CD4-positive, alpha-beta T cell (primary cell): ENCODE measurements around the gene TSHZ2. TPM values are rescaled to one million over a fixed set of nuclear protein-coding genes. Genes with fewer than 3 reads are reported as not detected.
"Not testable (repeated sequence)": the region's sequence is repeated elsewhere in the genome, so short reads cannot be mapped to it uniquely, and the experiment has no call there.

Experiments
- ATAC-seq: fragments of 200-7000 bp; cut with Tn5 transposase; one replicate; pipeline ENCODE4 v1.10.0; 2022; ENCODE audit warnings: mild to moderate bottlenecking; ENCODE audit not compliant: poor library complexity
- CTCF ChIA-PET: fragments of 350-600 bp; sonication (Branson Sonifier 250); formaldehyde crosslinking; loops from one replicate; lab custom pipeline; 2021; ENCODE audit warnings: antibody characterized with exemption, inconsistent platforms; lab: Charles Lee
- POLR2A ChIA-PET: fragments of 350-600 bp; sonication (Branson Sonifier 250); formaldehyde crosslinking; loops from one replicate; lab custom pipeline; 2021; ENCODE audit warnings: antibody characterized with exemption, inconsistent platforms; lab: Charles Lee
- DNase-seq, 14 experiments: peaks; one replicate each; pipeline ENCODE4 v3.0.0-alpha.2; 2013 to 2020; ENCODE audit warnings: mixed read lengths in 2 of 14
- H3K27ac ChIP-seq, 2 donors: one replicate each; pipeline versions ENCODE4 v1.5.1 to v1.7.0; 2013; ENCODE audit warnings: low read length in 2 of 2, low read depth in 1 of 2, mild to moderate bottlenecking in 1 of 2
- H3K27me3 ChIP-seq, 2 experiments: 1 replicate in 1 of 2; 2 replicates in 1 of 2; pipeline versions ENCODE4 v1.6.1 to v1.7.0; 2013; ENCODE audit warnings: low read length in 2 of 2, control low read depth in 1 of 2, mild to moderate bottlenecking in 1 of 2, moderate library complexity in 1 of 2; ENCODE audit not compliant: insufficient read depth in 2 of 2, control insufficient read depth in 1 of 2
- H3K36me3 ChIP-seq: one replicate; pipeline ENCODE4 v1.6.1; 2013; ENCODE audit warnings: low read length, control low read depth; ENCODE audit not compliant: insufficient read depth
- H3K4me1 ChIP-seq: one replicate; pipeline ENCODE4 v1.6.1; 2013; ENCODE audit warnings: low read length, control low read depth; ENCODE audit not compliant: insufficient read depth
- H3K4me3 ChIP-seq: one replicate; pipeline ENCODE4 v1.5.1; 2013; ENCODE audit warnings: mild to moderate bottlenecking, low read length, moderate library complexity
- H3K9me3 ChIP-seq, 2 experiments: 1 replicate in 1 of 2; 2 replicates in 1 of 2; pipeline versions ENCODE4 v1.6.1 to v1.7.0; 2013; ENCODE audit warnings: low read length in 2 of 2, mild to moderate bottlenecking in 2 of 2, control low read depth in 1 of 2, moderate library complexity in 1 of 2; ENCODE audit not compliant: control insufficient read depth in 1 of 2, insufficient read depth in 1 of 2
- H3K27ac Mint-ChIP-seq: one replicate; pipeline ENCODE4 v1.8.0; 2020; ENCODE audit warnings: mixed read lengths
- H3K27me3 Mint-ChIP-seq: one replicate; pipeline ENCODE4 v1.8.0; 2021; ENCODE audit warnings: mixed read lengths
- H3K36me3 Mint-ChIP-seq: one replicate; pipeline ENCODE4 v1.8.0; 2021; ENCODE audit warnings: low read depth, mixed read lengths
- H3K4me1 Mint-ChIP-seq: one replicate; pipeline ENCODE4 v1.8.0; 2021; ENCODE audit warnings: low read depth, mixed read lengths
- H3K4me3 Mint-ChIP-seq: one replicate; pipeline ENCODE4 v1.8.0; 2020; ENCODE audit warnings: mild to moderate bottlenecking, mixed read lengths
- H3K9me3 Mint-ChIP-seq: one replicate; pipeline ENCODE4 v1.8.0; 2020; ENCODE audit warnings: mixed read lengths
- intact Hi-C, 2 experiments: fragments of 100-400 bp; cut with DNase I in 1 of 2; cut with micrococcal nuclease in 1 of 2; formaldehyde crosslinking; loops; one replicate each; pipeline versions ENCODE4 v1.15.1 to v1.9.0; 2023 to 2025; cut with DNase I, micrococcal nuclease
- total RNA-seq, 174 experiments: library from RNA in 2 of 174; stranded (reverse) in 2 of 174; gene quantifications; one replicate each; pipeline ENCODE4 v1.2.3 and lab custom pipeline; 2021 to 2026
- TF ChIP-seq, protein P1 (sequence below): fragments of 200-600 bp; IDR thresholded peaks from one replicate; pipeline ENCODE4 v1.8.0; 2022; ENCODE audit warnings: antibody characterized with exemption, mild to moderate bottlenecking

The TSHZ2 gene
- total RNA-seq, 2 experiments from 2014 or later: 26.1 to 27.4 TPM

DNA sequence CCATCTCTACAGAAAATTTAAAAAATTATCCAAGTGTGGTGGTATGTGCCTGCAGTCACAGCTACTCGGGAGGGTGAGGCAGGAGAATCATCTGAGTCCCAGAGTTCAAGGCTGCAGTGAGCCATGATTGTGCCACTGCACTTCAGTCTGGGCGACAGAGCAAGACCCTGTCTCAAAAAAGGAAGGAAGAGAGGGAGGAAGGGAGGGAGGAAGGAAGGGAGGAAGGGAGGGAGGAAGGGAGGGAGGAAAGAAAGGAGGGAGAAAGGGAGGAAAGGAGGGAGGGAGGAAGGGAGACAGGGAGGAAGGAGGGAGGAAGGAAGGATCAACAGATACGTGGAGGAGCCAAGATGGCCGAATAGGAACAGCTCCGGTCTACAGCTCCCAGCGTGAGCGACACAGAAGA, 531.4 kb downstream of the TSHZ2 start:
- no peaks in the 10 kb centered on the region for H3K4me1 ChIP-seq
- DNase-seq (no peak), ATAC-seq (no peak)
- Mint-ChIP-seq H3K4me1 (no peaks in the 10 kb centered on the region), H3K27me3 (peaks cover 7% of the 10 kb centered on the region), H3K27ac (no peak overlapping the region), H3K4me3 (no peak overlapping the region), H3K36me3 (no peaks in the 10 kb centered on the region), H3K9me3 (no peaks in the 10 kb centered on the region)
- no peaks in the 10 kb centered on the region for H3K27me3 ChIP-seq
- ChIA-PET CTCF (no interaction called here), POLR2A (no interaction called here)
- no peak overlapping the region for H3K27ac ChIP-seq
- H3K4me3 ChIP-seq: no peak overlapping the region
- intact Hi-C loops: no loop called here
- no peaks in the 10 kb centered on the region for H3K9me3 ChIP-seq
- TF ChIP-seq, protein P1, sequence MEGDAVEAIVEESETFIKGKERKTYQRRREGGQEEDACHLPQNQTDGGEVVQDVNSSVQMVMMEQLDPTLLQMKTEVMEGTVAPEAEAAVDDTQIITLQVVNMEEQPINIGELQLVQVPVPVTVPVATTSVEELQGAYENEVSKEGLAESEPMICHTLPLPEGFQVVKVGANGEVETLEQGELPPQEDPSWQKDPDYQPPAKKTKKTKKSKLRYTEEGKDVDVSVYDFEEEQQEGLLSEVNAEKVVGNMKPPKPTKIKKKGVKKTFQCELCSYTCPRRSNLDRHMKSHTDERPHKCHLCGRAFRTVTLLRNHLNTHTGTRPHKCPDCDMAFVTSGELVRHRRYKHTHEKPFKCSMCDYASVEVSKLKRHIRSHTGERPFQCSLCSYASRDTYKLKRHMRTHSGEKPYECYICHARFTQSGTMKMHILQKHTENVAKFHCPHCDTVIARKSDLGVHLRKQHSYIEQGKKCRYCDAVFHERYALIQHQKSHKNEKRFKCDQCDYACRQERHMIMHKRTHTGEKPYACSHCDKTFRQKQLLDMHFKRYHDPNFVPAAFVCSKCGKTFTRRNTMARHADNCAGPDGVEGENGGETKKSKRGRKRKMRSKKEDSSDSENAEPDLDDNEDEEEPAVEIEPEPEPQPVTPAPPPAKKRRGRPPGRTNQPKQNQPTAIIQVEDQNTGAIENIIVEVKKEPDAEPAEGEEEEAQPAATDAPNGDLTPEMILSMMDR: no peak
- no peaks in the 10 kb centered on the region for H3K36me3 ChIP-seq

DNA sequence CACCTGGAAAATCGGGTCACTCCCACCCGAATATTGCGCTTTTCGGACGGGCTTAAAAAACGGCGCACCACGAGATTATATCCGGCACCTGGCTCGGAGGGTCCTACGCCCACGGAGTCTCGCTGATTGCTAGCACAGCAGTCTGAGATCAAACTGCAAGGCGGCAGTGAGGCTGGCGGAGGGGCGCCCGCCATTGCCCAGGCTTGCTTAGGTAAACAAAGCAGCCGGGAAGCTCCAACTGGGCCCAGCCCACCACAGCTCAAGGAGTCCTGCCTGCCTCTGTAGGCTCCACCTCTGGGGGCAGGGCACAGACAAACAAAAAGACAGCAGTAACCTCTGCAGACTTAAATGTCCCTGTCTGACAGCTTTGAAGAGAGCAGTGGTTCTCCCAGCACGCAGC, 531.9 kb downstream of the TSHZ2 start:
- H3K4me3 ChIP-seq, POLR2A ChIA-PET, intact Hi-C loops, H3K27ac Mint-ChIP-seq, H3K9me3 Mint-ChIP-seq, CTCF ChIA-PET, H3K36me3 Mint-ChIP-seq, H3K4me3 Mint-ChIP-seq, H3K27me3 ChIP-seq, H3K27ac ChIP-seq, ATAC-seq, H3K36me3 ChIP-seq, DNase-seq, H3K9me3 ChIP-seq, H3K4me1 ChIP-seq, H3K4me1 Mint-ChIP-seq, H3K27me3 Mint-ChIP-seq: not testable (repeated sequence)

GRCh38 chr20:53510262-53510661, 538.1 kb downstream of the TSHZ2 start:
- no peak overlapping the region for H3K4me3 ChIP-seq
- H3K27me3 ChIP-seq: no peaks in the 10 kb centered on the region
- TF ChIP-seq, protein P1: no peak
- Mint-ChIP-seq H3K27ac (no peak overlapping the region), H3K36me3 (no peaks in the 10 kb centered on the region), H3K4me3 (no peak overlapping the region), H3K9me3 (no peaks in the 10 kb centered on the region), H3K4me1 (no peaks in the 10 kb centered on the region), H3K27me3 (no peaks in the 10 kb centered on the region)
- POLR2A ChIA-PET: interaction anchor here (0.6 kb wide), 1 partner anchor 555 kb away, joined by 3 read pairs; no protein-coding TSS in a partner anchor
- no peak for ATAC-seq
- CTCF ChIA-PET: interaction anchor here (0.5 kb wide), 1 partner anchor 257 kb away, joined by 3 read pairs; no protein-coding TSS in a partner anchor
- H3K36me3 ChIP-seq: no peaks in the 10 kb centered on the region
- DNase-seq: no peak
- no peak overlapping the region for H3K27ac ChIP-seq
- no peaks in the 10 kb centered on the region for H3K4me1 ChIP-seq
- H3K9me3 ChIP-seq: peaks cover 0 to 8% of the 10 kb centered on the region in 2 experiments
- intact Hi-C loops: no loop called here

GRCh38 chr20:53510704-53511103, 538.5 kb downstream of the TSHZ2 start:
- CTCF ChIA-PET: interaction anchor here (0.5 kb wide), 1 partner anchor 257 kb away, joined by 3 read pairs; no protein-coding TSS in a partner anchor
- Mint-ChIP-seq H3K4me1 (no peaks in the 10 kb centered on the region), H3K9me3 (no peaks in the 10 kb centered on the region), H3K36me3 (no peaks in the 10 kb centered on the region), H3K27me3 (no peaks in the 10 kb centered on the region), H3K27ac (no peak overlapping the region), H3K4me3 (no peak overlapping the region)
- no peaks in the 10 kb centered on the region for H3K4me1 ChIP-seq
- TF ChIP-seq, protein P1: no peak
- ATAC-seq (no peak), DNase-seq (no peak)
- peaks cover 0 to 8% of the 10 kb centered on the region in 2 experiments for H3K9me3 ChIP-seq
- H3K4me3 ChIP-seq: no peak overlapping the region
- intact Hi-C loops: no loop called here
- POLR2A ChIA-PET: interaction anchor here (0.6 kb wide), 1 partner anchor 555 kb away, joined by 3 read pairs; no protein-coding TSS in a partner anchor
- H3K36me3 ChIP-seq: no peaks in the 10 kb centered on the region
- H3K27ac ChIP-seq: no peak overlapping the region
- no peaks in the 10 kb centered on the region for H3K27me3 ChIP-seq
